EH (cell line): ENCODE results near the gene TBC1D12.

Experiments
- DNase-seq: peaks from one replicate; pipeline ENCODE4 v3.0.0-alpha.2; 2015; ENCODE audit warnings: low read depth

The TBC1D12 gene

DNA sequence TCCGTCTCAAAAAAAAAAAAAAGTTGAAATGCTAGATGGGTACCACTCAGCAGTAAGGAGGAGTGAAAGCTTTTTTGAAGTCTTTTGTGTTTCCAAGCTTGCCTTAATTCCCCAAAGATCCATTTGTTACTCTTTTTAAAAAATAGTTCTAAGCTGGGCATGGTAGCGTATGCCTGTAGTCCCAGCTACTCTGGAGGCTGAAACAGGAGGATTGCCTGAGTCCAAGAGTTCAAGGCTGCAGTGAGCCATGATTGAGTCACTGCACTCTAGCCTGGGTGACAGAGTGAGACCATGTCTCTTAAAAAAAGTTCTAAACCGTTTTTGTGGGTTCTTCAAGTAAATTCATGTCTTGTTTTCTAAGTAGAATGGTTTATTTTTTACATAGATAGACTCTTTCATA, 5.3 kb downstream of the TBC1D12 start:
- DNase-seq = peak; percentile 15

GRCh38 chr10:94409021-94409657, 6.8 kb downstream of the TBC1D12 start:
- no peak for DNase-seq

- DNase-seq = no peak
These were observed 9.0 kb downstream of the TBC1D12 start for GRCh38 chr10:94411304-94411703.

- peak; percentile 86 for DNase-seq
These were observed 10.1 kb downstream of the TBC1D12 start for GRCh38 chr10:94412449-94412848.

- no peak for DNase-seq
These were observed 11.0 kb downstream of the TBC1D12 start for GRCh38 chr10:94413361-94413760.

- peak; percentile 11 for DNase-seq
These were observed 14.6 kb downstream of the TBC1D12 start for GRCh38 chr10:94416896-94417295.

DNA sequence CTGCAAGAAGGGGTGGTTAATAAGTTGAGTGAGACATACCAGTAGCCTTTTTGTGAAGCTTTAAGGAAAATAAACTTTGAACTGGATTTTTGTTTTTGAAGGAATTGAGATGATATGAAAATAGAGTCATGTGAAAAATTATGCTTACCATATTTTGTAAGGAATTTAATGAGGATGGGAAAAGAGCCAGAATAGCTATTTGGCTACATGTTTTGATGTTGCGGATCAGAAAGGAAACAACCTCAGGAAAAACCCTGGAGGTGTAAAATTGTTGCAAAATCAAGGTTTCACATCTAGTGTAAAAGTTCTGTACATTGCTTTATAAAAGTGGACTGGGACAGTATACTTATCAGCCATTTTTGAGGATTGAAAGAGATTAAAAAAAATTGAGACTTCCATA, 15.0 kb downstream of the TBC1D12 start:
- DNase-seq = no peak

- no peak for DNase-seq
These were observed 18.2 kb downstream of the TBC1D12 start for GRCh38 chr10:94420516-94420915.

- no peak for DNase-seq
These were observed 18.7 kb downstream of the TBC1D12 start for GRCh38 chr10:94420998-94421528.

- peak; percentile 79 for DNase-seq
These were observed 21.3 kb downstream of the TBC1D12 start for GRCh38 chr10:94423627-94424026.

DNA sequence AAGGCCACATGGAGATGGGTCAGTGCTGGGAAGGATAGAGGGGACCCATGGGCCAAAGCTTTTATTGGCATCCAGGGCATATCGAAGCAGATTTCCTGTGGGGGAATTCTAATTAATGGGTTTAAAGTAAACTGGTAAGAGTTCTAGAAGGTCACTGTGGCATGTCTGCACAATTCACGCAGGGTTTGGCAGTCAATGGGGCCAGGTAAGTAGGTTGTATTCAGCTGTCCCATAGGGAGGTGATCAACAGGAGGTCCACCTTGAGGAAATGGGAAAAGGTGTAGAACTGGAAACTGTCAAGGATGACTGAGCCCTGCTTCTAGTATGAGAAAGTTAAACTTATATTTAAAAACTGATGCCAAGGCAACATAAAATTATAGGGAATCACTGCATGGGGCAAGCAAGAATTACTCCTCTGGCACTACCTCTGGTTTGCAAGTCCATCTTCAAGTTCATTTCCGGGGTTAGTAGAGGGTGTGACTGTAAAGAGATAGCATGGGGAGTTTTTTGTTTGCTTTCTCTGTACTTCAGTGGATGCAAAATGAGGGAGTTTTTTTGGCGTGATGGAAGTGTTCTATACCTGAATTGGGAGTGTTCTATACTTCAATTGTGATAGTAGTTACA, 22.5 kb downstream of the TBC1D12 start:
- no peak for DNase-seq

DNA sequence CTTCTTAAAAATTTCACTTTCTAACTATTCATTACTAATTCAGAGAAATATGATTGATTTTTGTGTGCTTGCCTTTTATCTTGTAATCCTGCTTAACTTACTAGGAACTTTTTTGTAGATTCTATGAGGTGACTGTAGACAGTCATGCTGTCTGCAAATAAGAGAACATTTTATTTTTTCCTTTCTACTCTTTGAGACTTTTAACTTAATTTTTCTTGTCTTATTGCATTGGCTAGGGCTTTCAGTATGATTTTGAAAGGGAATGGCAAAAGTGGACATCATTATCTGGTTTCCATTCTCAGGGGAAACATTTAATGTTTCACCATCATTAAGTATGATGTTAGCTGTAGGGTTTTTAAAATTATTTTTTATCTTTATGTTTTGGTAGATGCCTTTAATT, 23.6 kb downstream of the TBC1D12 start:
- no peak for DNase-seq

DNA sequence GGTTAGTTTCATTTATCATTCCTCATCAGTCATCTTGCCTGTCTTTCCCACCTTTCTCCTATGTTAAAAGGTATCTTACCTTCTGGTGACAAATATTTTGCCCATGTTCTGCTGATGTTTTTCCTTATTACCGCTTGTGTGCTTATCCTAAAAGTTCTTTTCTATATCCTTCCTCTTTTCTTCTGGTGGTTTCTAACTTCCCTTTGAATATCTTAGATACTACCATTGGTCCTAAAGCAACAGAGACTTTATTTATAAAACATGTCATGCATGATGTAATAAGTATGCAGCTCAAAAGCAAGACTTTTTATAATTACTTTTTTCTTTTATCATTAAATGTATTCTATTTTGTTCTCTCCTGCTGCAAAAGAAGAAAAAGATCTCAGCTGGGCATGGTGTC, 24.8 kb downstream of the TBC1D12 start:
- DNase-seq = no peak

DNA sequence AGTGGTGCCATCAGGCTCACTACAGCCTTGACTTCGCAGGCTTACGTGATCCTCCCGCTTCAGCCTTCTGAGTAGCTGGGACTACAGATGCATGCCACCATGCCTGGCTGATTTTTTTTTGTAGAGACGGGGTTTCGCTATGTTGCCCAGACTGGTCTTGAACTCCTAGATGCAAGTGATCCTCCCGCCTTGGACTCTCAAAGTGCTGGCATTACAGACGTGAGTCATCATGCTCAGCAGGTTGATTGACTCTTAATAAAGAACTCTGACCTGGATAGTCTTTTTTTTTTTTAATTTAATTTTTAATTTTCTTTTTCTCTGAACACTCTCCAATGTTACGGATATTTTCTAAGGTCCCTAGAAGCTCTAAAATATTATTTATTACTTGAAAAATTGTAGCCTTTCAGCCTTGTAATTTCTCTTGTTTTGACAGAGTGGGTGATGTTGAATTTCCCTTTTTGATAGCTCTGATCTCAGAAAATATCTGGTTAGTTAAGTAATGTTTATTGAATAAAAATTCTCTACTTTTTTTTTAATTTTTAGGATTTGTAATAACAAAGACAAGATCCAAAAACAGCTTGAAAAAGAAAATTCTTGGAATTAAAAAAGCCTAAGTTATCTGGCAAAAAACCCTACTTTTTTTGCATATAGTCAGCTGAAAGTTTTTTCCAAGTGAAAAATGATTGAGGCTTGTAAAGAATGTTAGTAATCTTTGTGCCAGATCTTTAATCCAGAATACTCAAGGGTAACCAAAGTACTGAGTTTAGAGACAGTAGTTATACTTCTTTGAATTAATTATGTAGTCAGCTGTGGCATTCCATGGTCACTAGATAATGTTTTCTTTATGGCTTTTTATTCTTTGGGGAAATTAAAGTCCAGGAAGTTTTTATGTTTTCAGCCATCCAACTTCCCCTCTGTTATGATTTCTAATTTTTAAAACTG, 26.7 kb downstream of the TBC1D12 start:
- peak; percentile 89 for DNase-seq

DNA sequence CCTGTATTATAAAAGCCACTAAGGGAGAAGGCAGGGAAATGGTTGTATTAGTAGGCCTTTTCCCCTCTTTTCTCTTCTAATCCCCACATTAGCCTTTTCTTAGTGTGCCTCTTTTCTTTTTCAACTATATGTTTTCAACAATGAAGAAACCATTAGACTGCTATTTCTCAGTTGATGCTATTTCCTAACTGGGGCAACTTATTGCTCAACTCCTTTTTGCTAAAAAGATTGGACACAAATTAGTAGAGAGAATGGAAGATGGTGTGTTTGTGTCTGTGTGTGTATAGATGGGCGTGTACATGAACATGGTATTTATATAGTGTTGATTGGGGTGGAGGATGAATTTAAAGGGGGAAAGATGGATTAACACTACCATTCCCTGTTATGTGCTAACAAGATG, 28.4 kb downstream of the TBC1D12 start:
- no peak for DNase-seq

DNA sequence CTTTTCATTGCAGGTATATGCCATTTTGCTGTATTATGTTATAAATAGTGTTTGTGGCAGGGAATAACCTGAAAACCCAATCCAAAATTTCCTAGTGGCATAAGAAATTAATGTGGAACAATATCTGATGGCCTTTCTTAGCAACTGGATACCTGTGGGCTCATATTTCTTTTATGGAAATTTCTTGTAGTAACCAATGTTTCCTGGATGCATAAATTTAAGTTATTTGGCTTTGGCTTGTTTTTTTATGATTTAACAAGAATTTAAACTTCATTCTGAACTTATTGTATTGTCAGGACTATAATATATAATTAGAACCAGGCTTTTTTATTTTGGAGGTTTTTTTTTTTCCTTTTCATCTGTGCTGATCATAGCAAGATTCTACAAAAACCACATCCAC, 30.1 kb downstream of the TBC1D12 start:
- no peak for DNase-seq

GRCh38 chr10:94439275-94439861, 37.0 kb downstream of the TBC1D12 start:
- DNase-seq = peak; percentile 22

DNA sequence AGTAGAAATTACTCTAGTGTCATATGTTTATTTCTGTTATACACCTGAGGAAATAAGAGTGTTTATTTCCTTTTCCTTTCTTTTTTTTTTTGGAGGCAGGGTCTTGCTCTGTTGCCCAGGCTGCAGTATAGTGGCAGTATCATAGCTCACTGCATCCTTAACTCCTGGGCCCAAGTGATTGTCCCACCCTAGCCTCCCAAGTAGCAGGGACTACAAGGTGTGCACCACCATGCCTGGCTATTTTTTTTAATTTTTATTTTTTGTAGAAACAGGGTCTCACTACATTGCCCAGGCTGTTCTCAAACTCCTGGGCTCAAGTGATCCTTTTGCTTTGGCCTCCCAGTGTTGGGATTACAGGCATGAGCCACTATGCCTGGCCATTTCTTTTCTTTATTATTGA, 37.8 kb downstream of the TBC1D12 start:
- no peak for DNase-seq

DNA sequence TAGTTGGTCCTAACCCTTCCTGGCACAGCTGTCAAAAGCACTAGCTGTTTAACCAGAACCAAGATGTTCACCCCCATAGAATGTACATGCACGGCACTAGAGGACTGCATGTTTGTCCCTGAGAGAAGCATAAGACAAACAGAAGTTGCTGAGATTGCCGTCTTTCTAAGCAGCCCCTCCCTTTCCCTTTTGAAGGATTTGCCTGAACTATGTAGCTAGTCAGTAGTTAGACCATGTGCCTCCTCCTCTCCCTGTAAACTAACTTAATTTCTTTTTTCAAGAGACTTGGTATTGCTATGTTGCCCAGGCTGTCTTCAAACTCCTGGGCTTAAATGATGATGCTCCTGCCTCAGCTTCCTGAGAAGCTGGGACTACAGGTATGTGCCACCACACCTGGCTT, 40.7 kb downstream of the TBC1D12 start:
- DNase-seq = no peak

- peak; percentile 17 for DNase-seq
These were observed 41.2 kb downstream of the TBC1D12 start for GRCh38 chr10:94443549-94443948.

- DNase-seq = no peak
These were observed 48.4 kb downstream of the TBC1D12 start for GRCh38 chr10:94450782-94451181.

DNA sequence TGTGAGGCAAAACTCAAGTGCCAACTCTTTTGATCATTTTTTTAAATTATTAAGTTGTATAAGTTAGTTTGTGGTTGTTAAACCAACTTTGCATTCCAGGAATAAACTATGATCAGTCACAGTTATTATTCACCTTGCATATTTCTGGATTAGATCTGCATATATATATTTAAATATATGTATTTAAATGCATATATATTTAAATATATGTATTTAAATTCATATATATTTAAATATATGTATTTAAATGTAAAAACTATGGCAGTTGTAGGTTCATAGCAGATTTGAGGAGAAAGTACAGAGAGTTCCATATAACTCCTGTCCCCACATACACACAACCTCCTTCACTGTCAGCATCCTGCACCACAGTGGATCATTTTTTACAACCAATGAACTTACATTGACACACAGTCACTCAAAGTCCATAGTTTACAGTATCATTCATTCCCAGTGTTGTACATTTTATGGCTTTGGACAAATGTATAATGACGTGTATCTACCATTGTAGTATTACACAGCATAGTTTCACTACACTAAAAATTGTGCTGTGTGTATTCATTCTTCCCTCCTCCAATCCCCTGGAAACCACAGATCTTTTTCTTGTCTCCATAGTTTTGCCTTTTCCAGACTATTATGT, 49.7 kb downstream of the TBC1D12 start:
- no peak for DNase-seq
